Upper lobe of left lung (tissue), 6 donors: ENCODE measurements around the gene KRT14. TPM values are rescaled to one million over a fixed set of nuclear protein-coding genes. Genes with fewer than 3 reads are reported as not detected.

Source experiments
- ATAC-seq, 2 donors: fragments of 200-7000 bp; cut with Tn5 transposase; one replicate each; pipeline ENCODE4 v1.9.1; 2022; ENCODE audit warnings: mild to moderate bottlenecking in 2 of 2, moderate library complexity in 2 of 2; ENCODE audit not compliant: low FRiP score in 2 of 2
- DNase-seq, 2 donors: peaks; one replicate each; pipeline ENCODE4 v3.0.0-alpha.2; 2019 to 2020
- H3K27ac ChIP-seq, 4 donors: fragments of 200-600 bp; sonication (generic); one replicate each; pipeline ENCODE4 v1.5.1; 2016 to 2019
- H3K27me3 ChIP-seq, 4 donors: fragments of 200-600 bp; sonication (generic); one replicate each; pipeline ENCODE4 v1.5.1; 2017 to 2019
- H3K36me3 ChIP-seq, 4 donors: fragments of 200-600 bp; sonication (generic); one replicate each; pipeline ENCODE4 v1.5.1; 2016 to 2019
- H3K4me1 ChIP-seq, 4 donors: fragments of 200-600 bp; sonication (generic); one replicate each; pipeline ENCODE4 v1.5.1; 2018 to 2019
- H3K4me3 ChIP-seq, 4 donors: fragments of 200-600 bp; sonication (generic); one replicate each; pipeline ENCODE4 v1.5.1; 2017 to 2019; ENCODE audit warnings: mild to moderate bottlenecking in 2 of 4, moderate library complexity in 1 of 4
- H3K9me3 ChIP-seq, 4 donors: fragments of 200-600 bp; sonication (generic); one replicate each; pipeline ENCODE4 v1.5.1; 2018 to 2019
- CTCF ChIP-seq, 6 experiments: fragments of 450-650 bp in 4 of 6; fragments of 200-600 bp in 2 of 6; sonication (generic) in 2 of 6; IDR thresholded peaks; one replicate each; pipeline ENCODE4 v1.5.1; 2016 to 2019; ENCODE audit warnings: antibody characterized with exemption in 6 of 6
- EP300 ChIP-seq, 4 donors: sonication (generic); formaldehyde crosslinking; IDR thresholded peaks; one replicate each; pipeline ENCODE4 v1.5.1; 2017; ENCODE audit warnings: antibody characterized with exemption in 4 of 4, control low read depth in 2 of 4
- POLR2A ChIP-seq, 4 donors: fragments of 450-650 bp; IDR thresholded peaks; one replicate each; pipeline ENCODE4 v1.5.1; 2016 to 2017; ENCODE audit warnings: antibody characterized with exemption in 4 of 4, mild to moderate bottlenecking in 2 of 4
- POLR2AphosphoS5 ChIP-seq, 2 donors: sonication (generic); formaldehyde crosslinking; IDR thresholded peaks; one replicate each; pipeline ENCODE4 v1.5.1; 2017; ENCODE audit warnings: antibody characterized with exemption in 2 of 2
- WGBS, 2 donors: methylation state at CpG; one replicate each; pipeline ENCODE4 v1.1.5; 2017 to 2018; 5-methylcytosine and 5-hydroxymethylcytosine counted together
- total RNA-seq, 6 donors: library from RNA; depleted of rRNA in 4 of 6; stranded (reverse); fragments of >200 nt in 4 of 6; gene quantifications; one replicate each; pipeline versions ENCODE4 v1.1.0 to v1.2.1, GENCODE V29; 2016 to 2021
- donor health status: DM: no; HTN: no; CAD: no; lungs with moderate emphysema.
- donor health status: DM: no; HTN: yes; CAD: no; lungs with severe emphysema.

Gene KRT14
- total RNA-seq, 6 donors from 2014 or later = not detected

- ATAC-seq (no peak), DNase-seq (no peak)
- no peaks in the 10 kb centered on the region for H3K27me3 ChIP-seq
- no peak overlapping the region for H3K27ac ChIP-seq
- H3K9me3 ChIP-seq = no peaks in the 10 kb centered on the region
- no peak overlapping the region for H3K4me3 ChIP-seq
- no peaks in the 10 kb centered on the region for H3K4me1 ChIP-seq
- 80 to 83% methylated on average over 6 of the region's 6 CpGs for WGBS, 2 donors
- H3K36me3 ChIP-seq = no peaks in the 10 kb centered on the region
- no peak for TF ChIP-seq POLR2A (IDR thresholded peaks at IDR 0.05)
- no peak for TF ChIP-seq CTCF (IDR thresholded peaks at IDR 0.05)
- TF ChIP-seq POLR2AphosphoS5 (IDR thresholded peaks at IDR 0.05) = no peak
- no peak for TF ChIP-seq EP300 (IDR thresholded peaks at IDR 0.05)
These were observed 25.1 kb downstream of the KRT14 start for GRCh38 chr17:41561554-41561953.

- TF ChIP-seq POLR2A (IDR thresholded peaks at IDR 0.05) (no peak), EP300 (IDR thresholded peaks at IDR 0.05) (no peak), CTCF (IDR thresholded peaks at IDR 0.05) (no peak), POLR2AphosphoS5 (IDR thresholded peaks at IDR 0.05) (no peak)
- no peaks in the 10 kb centered on the region for H3K4me1 ChIP-seq
- no peak for ATAC-seq
- no peak for DNase-seq
- no peaks in the 10 kb centered on the region for H3K36me3 ChIP-seq
- 81 to 84% methylated on average over 2 of the region's 2 CpGs for WGBS, 2 donors
- no peak overlapping the region for H3K4me3 ChIP-seq
- no peaks in the 10 kb centered on the region for H3K27me3 ChIP-seq
- H3K9me3 ChIP-seq = no peaks in the 10 kb centered on the region
- H3K27ac ChIP-seq = no peak overlapping the region
These were observed 27.1 kb downstream of the KRT14 start for GRCh38 chr17:41559548-41559947.

- Histone ChIP-seq H3K4me1 (no peaks in the 10 kb centered on the region), H3K36me3 (no peaks in the 10 kb centered on the region), H3K27me3 (no peaks in the 10 kb centered on the region), H3K9me3 (no peaks in the 10 kb centered on the region), H3K27ac (no peak overlapping the region), H3K4me3 (no peak overlapping the region)
- TF ChIP-seq EP300 (IDR thresholded peaks at IDR 0.05) (no peak), CTCF (IDR thresholded peaks at IDR 0.05) (no peak), POLR2A (IDR thresholded peaks at IDR 0.05) (no peak), POLR2AphosphoS5 (IDR thresholded peaks at IDR 0.05) (no peak)
- DNase-seq (no peak), ATAC-seq (no peak)
- 74 to 75% methylated on average over 8 to 9 of the region's 9 CpGs for WGBS, 2 donors
These were observed 29.8 kb downstream of the KRT14 start for GRCh38 chr17:41556931-41557330.

- H3K36me3 ChIP-seq = no peaks in the 10 kb centered on the region
- no peak overlapping the region for H3K27ac ChIP-seq
- WGBS, 2 donors = 54% methylated on average over 5 of the region's 5 CpGs
- no peak for TF ChIP-seq CTCF (IDR thresholded peaks at IDR 0.05)
- TF ChIP-seq POLR2A (IDR thresholded peaks at IDR 0.05) = no peak
- no peak for TF ChIP-seq EP300 (IDR thresholded peaks at IDR 0.05)
- no peak for TF ChIP-seq POLR2AphosphoS5 (IDR thresholded peaks at IDR 0.05)
- no peak overlapping the region for H3K4me3 ChIP-seq
- H3K27me3 ChIP-seq = no peaks in the 10 kb centered on the region
- ATAC-seq (no peak), DNase-seq (no peak)
- no peaks in the 10 kb centered on the region for H3K9me3 ChIP-seq
- H3K4me1 ChIP-seq = no peaks in the 10 kb centered on the region
These were observed 30.4 kb downstream of the KRT14 start for GRCh38 chr17:41556306-41556705.

GRCh38 chr17:41555105-41555887, 31.4 kb downstream of the KRT14 start:
- no peaks in the 10 kb centered on the region for H3K36me3 ChIP-seq
- no peaks in the 10 kb centered on the region for H3K4me1 ChIP-seq
- ATAC-seq = no peak
- no peaks in the 10 kb centered on the region for H3K27me3 ChIP-seq
- DNase-seq = no peak
- 69 to 72% methylated on average over 5 of the region's 5 CpGs for WGBS, 2 donors
- H3K27ac ChIP-seq = no peak overlapping the region
- H3K4me3 ChIP-seq = no peak overlapping the region
- TF ChIP-seq CTCF (IDR thresholded peaks at IDR 0.05) = no peak
- no peak for TF ChIP-seq POLR2A (IDR thresholded peaks at IDR 0.05)
- TF ChIP-seq POLR2AphosphoS5 (IDR thresholded peaks at IDR 0.05) = no peak
- TF ChIP-seq EP300 (IDR thresholded peaks at IDR 0.05) = no peak
- no peaks in the 10 kb centered on the region for H3K9me3 ChIP-seq
